NT2/D1 (cell line): ENCODE data around the gene TSNAXIP1.

Experiments
- DNase-seq: peaks from one replicate; pipeline ENCODE4 v3.0.0-alpha.2; 2011; ENCODE audit warnings: low read depth, low spot score
- H3K27me3 ChIP-seq: 2 replicates; pipeline ENCODE4 v1.6.0; 2011; ENCODE audit warnings: mild to moderate bottlenecking; ENCODE audit not compliant: insufficient read length, insufficient read depth
- H3K36me3 ChIP-seq: 2 replicates; pipeline ENCODE4 v1.6.1; 2011; ENCODE audit warnings: mild to moderate bottlenecking, low read length, mixed read lengths; ENCODE audit not compliant: insufficient read depth, insufficient read length
- H3K4me1 ChIP-seq: 2 replicates; pipeline ENCODE4 v1.5.1; 2011; ENCODE audit not compliant: insufficient read depth, insufficient read length
- H3K4me3 ChIP-seq: 2 replicates; pipeline ENCODE4 v1.5.1; 2011; ENCODE audit warnings: low read depth; ENCODE audit not compliant: insufficient read length
- H3K9ac ChIP-seq: 2 replicates; pipeline ENCODE4 v1.6.0; 2011; ENCODE audit warnings: low read depth; ENCODE audit not compliant: insufficient read length
- H3K9me3 ChIP-seq: 2 replicates; pipeline ENCODE4 v1.5.1; 2011; ENCODE audit warnings: mild to moderate bottlenecking, low read length; ENCODE audit not compliant: insufficient read depth
- SUZ12 ChIP-seq: IDR thresholded peaks from 2 replicates; pipeline ENCODE4 v1.6.1; 2011; ENCODE audit not compliant: insufficient read length, insufficient read depth; ENCODE audit errors: extremely low read depth
- YY1 ChIP-seq: IDR thresholded peaks from 2 replicates; pipeline ENCODE4 v1.6.1; 2011; ENCODE audit not compliant: insufficient read length, insufficient read depth
- ZNF274 ChIP-seq: IDR thresholded peaks from 2 replicates; pipeline ENCODE4 v1.6.1; 2011; ENCODE audit warnings: mild to moderate bottlenecking, low read depth, low read length

Gene TSNAXIP1

GRCh38 chr16:67774457-67774853, 32.2 kb upstream of the TSNAXIP1 start:
- Histone ChIP-seq H3K9ac (no peak overlapping the region), H3K27me3 (no peaks in the 10 kb centered on the region), H3K4me1 (peaks cover 3% of the 10 kb centered on the region), H3K9me3 (no peaks in the 10 kb centered on the region), H3K4me3 (no peak overlapping the region), H3K36me3 (peaks cover 26% of the 10 kb centered on the region)
- TF ChIP-seq ZNF274, result no peak
- no peak for TF ChIP-seq YY1
- TF ChIP-seq SUZ12, result no peak
- DNase-seq, result no peak

GRCh38 chr16:67775273-67775672, 31.4 kb upstream of the TSNAXIP1 start:
- peaks cover 3% of the 10 kb centered on the region for H3K4me1 ChIP-seq
- H3K4me3 ChIP-seq, result no peak overlapping the region
- no peak overlapping the region for H3K9ac ChIP-seq
- H3K27me3 ChIP-seq, result no peaks in the 10 kb centered on the region
- no peaks in the 10 kb centered on the region for H3K9me3 ChIP-seq
- DNase-seq, result no peak
- peaks cover 28% of the 10 kb centered on the region for H3K36me3 ChIP-seq
- TF ChIP-seq ZNF274 (no peak), YY1 (no peak), SUZ12 (no peak)

- DNase-seq, result no peak
- H3K27me3 ChIP-seq, result no peaks in the 10 kb centered on the region
- TF ChIP-seq ZNF274, result no peak
- TF ChIP-seq SUZ12, result no peak
- TF ChIP-seq YY1, result no peak
- peaks cover 21% of the 10 kb centered on the region for H3K36me3 ChIP-seq
- no peaks in the 10 kb centered on the region; the same call in 1 of the 2 replicates for H3K9me3 ChIP-seq
- H3K4me3 ChIP-seq, result no peak overlapping the region
- peaks cover 5% of the 10 kb centered on the region for H3K4me1 ChIP-seq
- H3K9ac ChIP-seq, result no peak overlapping the region
These were observed 27.3 kb upstream of the TSNAXIP1 start for GRCh38 chr16:67779256-67780014.

GRCh38 chr16:67780847-67781564, 25.7 kb upstream of the TSNAXIP1 start:
- H3K9ac ChIP-seq, result no peak overlapping the region

GRCh38 chr16:67781565-67781921, 25.1 kb upstream of the TSNAXIP1 start:
- H3K9ac ChIP-seq, result no peak overlapping the region
- TF ChIP-seq ZNF274, result no peak
- no peak for TF ChIP-seq SUZ12
- TF ChIP-seq YY1, result no peak
- H3K27me3 ChIP-seq, result no peaks in the 10 kb centered on the region
- DNase-seq, result no peak
- no peaks in the 10 kb centered on the region; the same call in 1 of the 2 replicates for H3K9me3 ChIP-seq
- H3K36me3 ChIP-seq, result peaks cover 19% of the 10 kb centered on the region
- no peak overlapping the region for H3K4me3 ChIP-seq
- H3K4me1 ChIP-seq, result peaks cover 5% of the 10 kb centered on the region

More at GRCh38 chr16:67780847-67781564, 25.7 kb upstream of the TSNAXIP1 start:
- Histone ChIP-seq H3K36me3 (peaks cover 19% of the 10 kb centered on the region), H3K4me1 (peaks cover 5% of the 10 kb centered on the region), H3K9me3 (no peaks in the 10 kb centered on the region; the same call in 1 of the 2 replicates), H3K4me3 (no peak overlapping the region), H3K27me3 (no peaks in the 10 kb centered on the region)
- TF ChIP-seq SUZ12 (no peak), ZNF274 (no peak), YY1 (no peak)
- DNase-seq, result no peak

- H3K27me3 ChIP-seq, result no peaks in the 10 kb centered on the region
- no peak overlapping the region for H3K4me3 ChIP-seq
- H3K9me3 ChIP-seq, result no peaks in the 10 kb centered on the region; the same call in 1 of the 2 replicates
- H3K4me1 ChIP-seq, result peaks cover 5% of the 10 kb centered on the region
- TF ChIP-seq YY1 (no peak), ZNF274 (no peak), SUZ12 (no peak)
- no peak for DNase-seq
- H3K36me3 ChIP-seq, result peaks cover 19% of the 10 kb centered on the region
- no peak overlapping the region for H3K9ac ChIP-seq
These were observed 23.9 kb upstream of the TSNAXIP1 start for GRCh38 chr16:67782567-67783352.

GRCh38 chr16:67783353-67783725, 23.4 kb upstream of the TSNAXIP1 start:
- no peak for DNase-seq
- H3K4me1 ChIP-seq, result peaks cover 5% of the 10 kb centered on the region
- no peaks in the 10 kb centered on the region for H3K27me3 ChIP-seq
- no peak overlapping the region for H3K4me3 ChIP-seq
- H3K9me3 ChIP-seq, result no peaks in the 10 kb centered on the region; the same call in 1 of the 2 replicates
- TF ChIP-seq ZNF274, result no peak
- no peak for TF ChIP-seq SUZ12
- TF ChIP-seq YY1, result no peak
- no peak overlapping the region for H3K9ac ChIP-seq
- peaks cover 19% of the 10 kb centered on the region for H3K36me3 ChIP-seq
